Hematopoietic multipotent progenitor cell treated with erythropoietin and hydrocortisone succinate and interleukin-3 and kit ligand, for 8 days (in vitro differentiated cells): ENCODE data around the gene HIPK3.

Experiments used
- DNase-seq: peaks from one replicate; pipeline ENCODE4 v3.0.0-alpha.2; 2015

The HIPK3 gene

DNA sequence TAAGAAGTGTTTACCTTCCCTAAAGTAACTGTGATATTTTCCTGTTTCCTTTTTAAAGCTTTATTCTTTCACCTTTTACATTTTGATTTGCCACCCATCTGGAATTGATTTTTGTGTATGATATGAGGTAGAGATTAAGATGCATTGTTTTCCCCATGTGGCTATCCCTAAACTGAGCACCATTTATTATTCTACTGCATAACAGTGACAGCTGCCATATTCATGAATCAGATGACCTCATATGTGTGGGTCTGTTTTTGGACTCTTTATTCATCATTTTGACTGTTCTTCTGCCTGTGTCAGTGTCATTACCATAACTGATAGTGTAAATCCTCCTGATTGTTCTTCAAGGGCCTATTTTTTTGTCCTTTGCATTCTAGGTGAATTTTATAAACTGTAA, 50.8 kb downstream of the HIPK3 start:
- no peak for DNase-seq

DNA sequence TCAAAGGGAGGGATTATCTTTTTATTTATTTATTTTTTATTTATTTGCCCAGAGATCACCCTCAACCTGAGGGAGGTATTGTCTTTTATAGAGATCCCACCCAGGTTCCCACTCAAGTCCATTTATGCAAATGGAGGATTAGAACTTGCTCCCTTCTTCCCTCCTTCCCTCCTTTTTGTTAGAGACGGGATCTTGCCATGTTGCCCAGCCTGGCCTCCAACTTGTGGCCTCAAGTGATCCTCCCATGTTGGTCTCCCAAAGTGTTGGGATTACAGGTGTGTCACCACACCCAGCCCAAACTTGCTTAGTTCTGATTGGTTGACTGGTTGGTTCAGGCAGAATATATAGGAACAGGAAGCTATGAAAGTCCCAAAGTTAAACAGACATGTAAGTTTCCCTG, 51.9 kb downstream of the HIPK3 start:
- no peak for DNase-seq

GRCh38 chr11:33310720-33311500, 53.7 kb downstream of the HIPK3 start:
- peak; percentile 29 for DNase-seq

GRCh38 chr11:33311680-33312079, 54.5 kb downstream of the HIPK3 start:
- DNase-seq: no peak

DNA sequence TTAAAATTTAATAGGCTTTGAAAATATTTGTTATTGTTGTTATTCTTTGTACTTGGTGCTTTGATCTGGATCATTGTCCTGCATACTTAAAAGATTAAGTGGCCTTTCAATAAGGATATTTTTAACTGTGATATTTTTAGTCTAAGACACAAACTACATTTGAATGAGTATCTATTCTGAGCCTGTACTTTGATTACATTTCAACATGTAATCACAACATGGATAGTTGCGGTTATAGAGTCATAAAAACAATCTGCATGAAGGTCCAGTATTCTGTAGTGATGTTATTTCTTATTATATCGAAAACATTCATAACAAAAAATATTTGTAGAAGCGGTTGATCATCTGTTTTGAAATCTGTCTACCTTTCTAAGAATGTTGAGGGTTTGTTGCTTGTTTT, 58.6 kb downstream of the HIPK3 start:
- no peak for DNase-seq

- no peak for DNase-seq
Observed at GRCh38 chr11:33317662-33318061, 60.5 kb downstream of the HIPK3 start.

DNA sequence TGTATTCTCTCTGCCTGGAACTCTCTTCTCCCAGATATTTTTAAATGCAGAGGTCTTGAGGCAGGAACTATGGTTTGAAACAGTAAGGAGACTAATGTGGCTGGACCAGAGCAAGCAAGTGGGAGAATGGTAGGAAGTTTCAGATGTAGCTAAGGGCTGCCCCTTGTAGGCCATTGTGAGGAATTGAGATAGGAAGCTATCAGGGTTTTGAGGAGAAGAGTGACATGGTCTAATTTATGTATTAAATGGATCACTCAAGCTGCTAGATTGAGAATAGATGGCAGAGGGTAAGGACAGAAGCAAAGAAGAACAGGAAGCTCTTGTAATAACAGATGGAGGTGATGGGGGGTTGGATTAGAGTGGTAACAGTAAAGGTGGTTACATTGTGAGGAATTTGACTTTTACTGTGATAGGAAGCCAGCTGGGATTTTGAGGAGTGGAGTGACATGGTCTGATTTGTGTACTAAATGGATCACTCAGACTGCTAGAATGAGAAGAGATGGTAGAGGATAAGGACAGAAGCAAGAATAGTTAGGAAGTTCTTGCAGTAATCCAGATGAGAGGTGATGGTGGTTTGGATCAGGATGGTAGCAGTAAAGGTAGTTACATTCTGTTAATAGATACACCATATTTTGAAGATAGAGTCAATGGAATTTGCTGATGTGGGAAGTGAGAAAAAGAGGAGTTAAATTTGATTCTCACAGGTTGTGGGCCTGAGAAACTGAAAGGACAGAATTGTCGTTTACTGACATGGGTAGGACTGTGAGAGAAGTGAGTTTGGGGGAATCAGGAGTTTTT, 63.0 kb downstream of the HIPK3 start:
- DNase-seq: peak; percentile 42

- peak; percentile 83 for DNase-seq
Observed at GRCh38 chr11:33320814-33321330, 63.7 kb downstream of the HIPK3 start.

GRCh38 chr11:33321422-33321821, 64.2 kb downstream of the HIPK3 start:
- no peak for DNase-seq

DNA sequence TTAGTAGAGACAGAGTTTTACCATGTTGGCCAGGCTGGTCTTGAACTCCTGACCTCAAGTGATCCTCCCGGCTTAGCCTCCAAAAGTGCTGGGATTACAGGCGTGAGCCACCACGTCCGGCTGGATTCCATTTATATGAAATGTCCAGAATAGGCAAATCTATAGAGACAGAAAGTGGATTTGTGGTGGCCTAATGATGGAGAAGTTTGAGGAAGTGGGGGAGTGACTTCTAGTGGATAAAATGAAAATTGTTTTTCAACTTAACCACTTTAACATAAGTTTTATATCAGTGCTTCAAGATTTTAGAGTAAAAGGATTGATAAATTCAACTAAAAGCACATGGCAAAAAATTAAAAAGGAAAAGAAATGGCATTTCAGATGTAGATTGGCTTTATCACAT, 66.2 kb downstream of the HIPK3 start:
- DNase-seq: no peak

DNA sequence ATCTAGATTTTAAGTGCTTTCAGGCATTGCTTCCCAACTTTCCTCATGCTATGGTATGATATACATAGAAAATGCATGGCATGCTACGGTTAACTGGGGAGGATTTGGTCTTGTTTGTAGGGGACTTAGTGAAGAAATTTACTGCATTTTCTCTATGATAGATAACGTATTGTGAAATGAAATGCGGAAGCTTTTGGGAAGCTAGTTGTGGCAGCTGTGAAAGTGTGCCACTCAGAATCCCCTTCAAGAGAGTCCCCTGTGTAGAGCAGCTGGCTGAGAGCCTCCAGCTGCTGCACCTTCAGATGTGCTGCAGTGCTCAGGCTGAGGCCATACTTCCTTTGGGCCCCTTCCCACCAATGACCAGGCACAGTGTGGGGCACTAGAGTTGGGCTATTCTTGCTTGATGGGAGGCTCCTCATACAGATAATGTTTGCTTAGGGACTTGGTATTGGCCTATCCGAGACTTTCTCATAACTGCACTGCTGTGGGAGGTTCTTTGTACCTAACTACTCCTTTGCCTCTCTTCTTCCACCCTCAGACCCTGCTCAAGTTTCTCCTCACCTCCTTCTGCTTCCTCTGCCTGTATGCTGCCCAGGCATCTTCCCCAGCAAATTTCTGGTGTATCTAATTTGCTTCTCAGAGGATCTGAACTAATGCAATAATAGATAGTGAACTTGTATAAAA, 67.3 kb downstream of the HIPK3 start:
- DNase-seq: no peak

DNA sequence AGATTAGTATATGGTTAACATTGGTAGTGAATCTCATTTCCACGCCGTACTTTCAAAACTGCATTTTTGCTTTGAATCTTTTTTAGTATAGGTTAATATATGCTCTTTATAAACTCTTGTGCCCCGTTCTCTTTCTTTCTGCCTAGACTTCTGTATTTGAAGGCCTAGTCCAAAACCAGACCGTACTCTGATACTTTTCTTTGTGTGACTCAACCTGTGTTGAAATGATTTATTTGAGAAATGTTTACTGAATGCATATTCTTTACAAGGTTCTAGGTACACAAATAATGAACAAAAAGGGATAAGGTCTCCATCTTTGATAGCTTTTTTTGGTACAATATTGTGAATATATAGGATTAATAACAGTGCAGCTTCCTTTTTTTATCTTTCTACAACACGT, 68.3 kb downstream of the HIPK3 start:
- DNase-seq: no peak

- DNase-seq: peak; percentile 81
Observed at GRCh38 chr11:33329705-33330329, 72.6 kb downstream of the HIPK3 start.

DNA sequence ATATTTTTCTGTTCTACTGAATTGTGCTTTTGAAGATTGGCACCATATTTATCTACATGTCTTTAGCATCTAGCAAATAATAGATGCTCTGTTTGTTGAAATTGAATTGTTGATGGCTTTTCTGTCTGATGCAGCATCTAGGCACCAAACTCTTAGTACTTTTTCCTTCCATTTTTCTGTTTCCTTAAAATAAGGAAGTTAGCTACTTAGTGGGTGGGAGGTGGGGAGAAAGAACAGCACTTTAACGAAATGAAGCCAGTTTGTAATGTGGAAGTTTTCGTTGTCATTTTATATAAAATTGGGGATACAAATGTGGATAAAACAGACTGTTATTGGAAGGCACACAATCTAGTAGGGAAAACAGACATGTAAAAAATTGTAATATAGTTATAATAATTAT, 76.6 kb downstream of the HIPK3 start:
- no peak for DNase-seq

DNA sequence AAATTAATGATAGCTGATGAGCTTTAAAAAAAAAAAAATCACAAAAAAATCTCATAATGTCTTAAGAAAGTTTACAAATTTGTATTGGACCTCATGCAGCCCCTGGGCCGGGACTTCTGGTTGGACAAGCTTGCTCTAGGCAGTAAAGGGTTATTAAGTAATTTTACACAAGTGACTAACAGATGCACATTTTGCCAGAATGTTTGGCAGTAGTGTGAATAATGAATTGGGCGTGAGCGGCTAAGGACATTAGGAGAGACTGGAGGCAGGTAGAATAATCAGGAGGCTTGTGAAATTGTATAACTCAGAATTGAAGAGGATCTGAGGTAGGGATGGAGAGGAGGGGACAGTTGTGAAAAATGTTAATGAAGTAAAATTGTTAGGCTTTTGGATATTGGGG, 77.4 kb downstream of the HIPK3 start:
- DNase-seq: no peak

- DNase-seq: no peak
Observed at GRCh38 chr11:33339247-33339646, 82.1 kb downstream of the HIPK3 start.

- DNase-seq: no peak
Observed at GRCh38 chr11:33344611-33345010, 87.4 kb downstream of the HIPK3 start.

- peak; percentile 10 for DNase-seq
Observed at GRCh38 chr11:33347490-33348125, 90.4 kb downstream of the HIPK3 start.

DNA sequence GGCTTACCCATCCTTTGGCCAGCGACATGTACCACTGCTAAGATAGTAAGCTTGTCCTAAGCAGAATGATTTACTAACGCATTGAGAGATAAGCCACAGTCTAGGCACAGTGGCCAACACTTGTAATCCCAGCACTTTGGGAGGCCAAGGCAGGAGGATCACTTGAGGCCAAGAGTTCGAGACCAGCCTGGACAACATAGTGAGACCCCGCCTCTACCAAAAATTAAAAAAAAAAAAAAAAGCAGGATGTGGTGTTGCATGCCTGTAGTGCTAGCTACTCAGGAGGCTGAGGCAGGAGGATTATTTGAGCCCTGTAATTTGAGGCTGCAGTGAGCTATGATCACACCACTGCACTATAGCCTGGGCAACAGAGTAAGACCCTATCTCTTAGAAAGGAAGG, 93.1 kb downstream of the HIPK3 start:
- no peak for DNase-seq

DNA sequence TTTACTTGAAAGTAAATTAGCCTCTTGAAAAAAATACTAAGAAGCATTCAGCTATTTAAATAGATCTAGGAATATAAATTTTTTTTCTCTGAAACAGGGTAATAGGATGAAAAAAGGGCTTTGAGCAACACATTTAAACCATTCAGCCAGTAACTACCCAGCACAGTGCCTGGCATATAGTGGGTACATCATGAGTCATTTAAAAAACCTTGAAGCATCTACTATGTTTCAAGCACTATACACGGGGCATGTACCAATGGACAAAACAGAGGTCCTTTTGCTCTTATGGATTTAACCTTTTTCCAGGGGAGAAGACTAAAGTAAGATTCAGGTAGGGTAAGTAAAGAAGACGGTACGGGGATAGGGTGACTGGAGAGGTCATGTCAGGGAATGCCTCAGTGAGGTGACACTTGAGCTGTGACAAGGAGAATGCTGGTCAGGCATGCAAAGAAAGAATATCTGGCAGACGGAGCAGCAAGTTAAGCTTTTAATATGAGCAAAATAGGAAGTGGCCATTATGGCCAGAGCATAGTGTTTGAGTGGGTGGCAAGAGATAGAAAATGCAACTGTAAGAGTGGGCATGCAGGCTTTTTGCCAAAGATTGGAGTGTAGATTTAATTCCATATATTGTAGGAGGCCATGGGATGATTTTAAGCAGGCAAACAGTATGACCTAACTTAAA, 101.1 kb downstream of the HIPK3 start:
- DNase-seq: no peak

- DNase-seq: no peak
Observed at GRCh38 chr11:33360642-33361041, 103.5 kb downstream of the HIPK3 start.
